ENCODE results near the gene ADAM30.

The ADAM30 gene

DNA sequence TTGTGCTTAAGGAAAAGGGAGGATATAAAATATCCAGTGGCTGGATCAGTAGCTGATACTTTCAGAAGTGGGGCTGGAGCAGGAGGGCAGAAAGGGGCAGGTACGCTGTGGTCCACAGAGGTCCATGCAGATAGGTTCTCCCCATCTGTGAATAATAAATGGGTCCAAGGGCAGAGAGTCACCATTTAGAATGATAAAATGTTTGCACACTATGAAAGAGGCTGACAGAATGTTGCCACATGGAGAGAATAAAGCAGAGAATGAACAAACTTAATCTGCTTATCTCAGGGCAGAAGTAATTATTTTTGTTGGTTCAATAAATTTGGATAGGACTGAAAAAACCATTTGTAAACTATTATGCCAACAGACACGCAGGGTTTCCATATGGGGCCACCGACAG is 16.6 kb upstream of the ADAM30 start:
- TF ChIP-seq FOXP2 (optimal IDR thresholded peaks at IDR 0.05; ENCODE audit: borderline replicate concordance, extremely low read depth, extremely low read length, insufficient read depth) (no peak), TAF1 (IDR thresholded peaks at IDR 0.05; ENCODE audit: borderline replicate concordance, insufficient read depth, low read length) (no peak), POLR2AphosphoS5 (IDR thresholded peaks at IDR 0.05; ENCODE audit: low read depth, low read length) (no peak), SIN3A (IDR thresholded peaks at IDR 0.05; ENCODE audit: borderline replicate concordance, insufficient read depth, low read length) (no peak)
- TF ChIP-seq, protein P1, sequence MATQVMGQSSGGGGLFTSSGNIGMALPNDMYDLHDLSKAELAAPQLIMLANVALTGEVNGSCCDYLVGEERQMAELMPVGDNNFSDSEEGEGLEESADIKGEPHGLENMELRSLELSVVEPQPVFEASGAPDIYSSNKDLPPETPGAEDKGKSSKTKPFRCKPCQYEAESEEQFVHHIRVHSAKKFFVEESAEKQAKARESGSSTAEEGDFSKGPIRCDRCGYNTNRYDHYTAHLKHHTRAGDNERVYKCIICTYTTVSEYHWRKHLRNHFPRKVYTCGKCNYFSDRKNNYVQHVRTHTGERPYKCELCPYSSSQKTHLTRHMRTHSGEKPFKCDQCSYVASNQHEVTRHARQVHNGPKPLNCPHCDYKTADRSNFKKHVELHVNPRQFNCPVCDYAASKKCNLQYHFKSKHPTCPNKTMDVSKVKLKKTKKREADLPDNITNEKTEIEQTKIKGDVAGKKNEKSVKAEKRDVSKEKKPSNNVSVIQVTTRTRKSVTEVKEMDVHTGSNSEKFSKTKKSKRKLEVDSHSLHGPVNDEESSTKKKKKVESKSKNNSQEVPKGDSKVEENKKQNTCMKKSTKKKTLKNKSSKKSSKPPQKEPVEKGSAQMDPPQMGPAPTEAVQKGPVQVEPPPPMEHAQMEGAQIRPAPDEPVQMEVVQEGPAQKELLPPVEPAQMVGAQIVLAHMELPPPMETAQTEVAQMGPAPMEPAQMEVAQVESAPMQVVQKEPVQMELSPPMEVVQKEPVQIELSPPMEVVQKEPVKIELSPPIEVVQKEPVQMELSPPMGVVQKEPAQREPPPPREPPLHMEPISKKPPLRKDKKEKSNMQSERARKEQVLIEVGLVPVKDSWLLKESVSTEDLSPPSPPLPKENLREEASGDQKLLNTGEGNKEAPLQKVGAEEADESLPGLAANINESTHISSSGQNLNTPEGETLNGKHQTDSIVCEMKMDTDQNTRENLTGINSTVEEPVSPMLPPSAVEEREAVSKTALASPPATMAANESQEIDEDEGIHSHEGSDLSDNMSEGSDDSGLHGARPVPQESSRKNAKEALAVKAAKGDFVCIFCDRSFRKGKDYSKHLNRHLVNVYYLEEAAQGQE (IDR thresholded peaks at IDR 0.05; ENCODE audit: insufficient read depth in 1 of 2, low read depth in 2 of 2, low read length in 2 of 2): no peak

DNA sequence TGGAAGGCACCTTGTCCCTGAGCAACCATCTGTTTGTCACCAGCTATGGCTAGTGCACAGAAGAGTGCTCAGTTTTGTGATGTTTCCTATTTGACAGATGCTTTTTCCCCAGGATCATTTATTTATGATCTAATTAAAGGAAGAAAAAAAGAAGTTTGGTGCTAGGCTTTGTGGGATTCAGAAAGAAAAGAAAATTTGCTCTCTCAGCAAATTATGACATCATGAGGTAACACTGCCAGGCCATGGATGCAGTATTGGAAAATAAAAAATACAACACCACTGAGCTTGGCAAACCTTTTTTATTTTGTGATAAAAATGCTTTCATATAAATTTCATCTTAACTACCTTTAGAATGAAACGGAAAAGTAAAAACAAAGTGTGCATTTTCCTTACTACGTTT is 15.5 kb upstream of the ADAM30 start:
- TF ChIP-seq, protein P1 (IDR thresholded peaks at IDR 0.05; ENCODE audit: insufficient read depth in 1 of 2, low read depth in 2 of 2, low read length in 2 of 2): no peak
- no peak for TF ChIP-seq SIN3A (IDR thresholded peaks at IDR 0.05; ENCODE audit: borderline replicate concordance, insufficient read depth, low read length)
- TF ChIP-seq FOXP2 (optimal IDR thresholded peaks at IDR 0.05; ENCODE audit: borderline replicate concordance, extremely low read depth, extremely low read length, insufficient read depth): no peak

- TF ChIP-seq FOXP2 (optimal IDR thresholded peaks at IDR 0.05; ENCODE audit: borderline replicate concordance, extremely low read depth, extremely low read length, insufficient read depth) (no peak), POLR2AphosphoS5 (IDR thresholded peaks at IDR 0.05; ENCODE audit: low read depth, low read length) (no peak)
- TF ChIP-seq, protein P1 (IDR thresholded peaks at IDR 0.05; ENCODE audit: insufficient read depth in 1 of 2, low read depth in 2 of 2, low read length in 2 of 2): no peak
Observed at GRCh38 chr1:119910618-119911017, 14.3 kb upstream of the ADAM30 start.

- TF ChIP-seq TAF1 (IDR thresholded peaks at IDR 0.05; ENCODE audit: borderline replicate concordance, insufficient read depth, low read length): no peak
- TF ChIP-seq POLR2AphosphoS5 (IDR thresholded peaks at IDR 0.05; ENCODE audit: low read depth, low read length): no peak
- TF ChIP-seq SIN3A (IDR thresholded peaks at IDR 0.05; ENCODE audit: borderline replicate concordance, insufficient read depth, low read length): no peak
- TF ChIP-seq, protein P1 (IDR thresholded peaks at IDR 0.05; ENCODE audit: insufficient read depth in 1 of 2, low read depth in 2 of 2, low read length in 2 of 2): no peak
- TF ChIP-seq FOXP2 (optimal IDR thresholded peaks at IDR 0.05; ENCODE audit: borderline replicate concordance, extremely low read depth, extremely low read length, insufficient read depth): no peak
Observed at GRCh38 chr1:119909890-119910596, 13.7 kb upstream of the ADAM30 start.

GRCh38 chr1:119908661-119909060 is 12.3 kb upstream of the ADAM30 start:
- TF ChIP-seq SIN3A (IDR thresholded peaks at IDR 0.05; ENCODE audit: borderline replicate concordance, insufficient read depth, low read length) (no peak), TAF1 (IDR thresholded peaks at IDR 0.05; ENCODE audit: borderline replicate concordance, insufficient read depth, low read length) (no peak), FOXP2 (optimal IDR thresholded peaks at IDR 0.05; ENCODE audit: borderline replicate concordance, extremely low read depth, extremely low read length, insufficient read depth) (no peak), POLR2AphosphoS5 (IDR thresholded peaks at IDR 0.05; ENCODE audit: low read depth, low read length) (no peak)
- TF ChIP-seq, protein P1 (IDR thresholded peaks at IDR 0.05; ENCODE audit: insufficient read depth in 1 of 2, low read depth in 2 of 2, low read length in 2 of 2): no peak
